Stimulated activated CD8-positive, alpha-beta memory T cell treated with anti-CD3 and anti-CD28 coated beads, Interleukin-7, amount 100 ng/mL, for 24 hours (primary cell): ENCODE results near the gene ADD2.
"Not testable (repeated sequence)": the region's sequence is repeated elsewhere in the genome, so short reads cannot be mapped to it uniquely, and the experiment has no call there.

Experiments used
- DNase-seq: peaks from one replicate; pipeline ENCODE4 v3.0.0-alpha.2; 2020; ENCODE audit warnings: low read depth

Gene ADD2

DNA sequence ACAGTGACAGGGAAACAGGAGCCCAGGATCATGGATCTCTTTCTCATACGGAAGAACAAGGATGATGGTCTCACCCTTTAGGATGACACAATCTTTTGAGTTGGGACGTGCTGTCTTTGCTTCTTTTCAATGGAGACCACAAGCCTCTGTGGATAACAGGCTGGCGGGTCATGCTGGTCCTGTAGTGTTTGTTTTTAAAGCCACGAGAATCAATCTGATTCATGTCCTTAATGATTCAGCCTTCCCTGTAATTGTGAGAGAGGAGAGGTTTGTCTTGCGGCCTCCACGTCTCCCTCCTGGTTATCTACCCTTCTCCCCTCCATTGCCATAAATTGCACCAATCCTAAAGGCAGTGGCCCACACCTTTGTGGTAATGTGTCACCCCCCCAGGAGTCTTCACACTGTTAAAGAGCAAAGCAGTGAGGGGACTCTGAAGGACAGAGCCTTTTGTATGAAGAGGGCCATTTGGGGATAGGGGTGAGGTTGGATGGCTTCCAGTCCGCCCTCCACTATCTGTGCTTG lies 126.7 kb downstream of the ADD2 start:
- no peak for DNase-seq

DNA sequence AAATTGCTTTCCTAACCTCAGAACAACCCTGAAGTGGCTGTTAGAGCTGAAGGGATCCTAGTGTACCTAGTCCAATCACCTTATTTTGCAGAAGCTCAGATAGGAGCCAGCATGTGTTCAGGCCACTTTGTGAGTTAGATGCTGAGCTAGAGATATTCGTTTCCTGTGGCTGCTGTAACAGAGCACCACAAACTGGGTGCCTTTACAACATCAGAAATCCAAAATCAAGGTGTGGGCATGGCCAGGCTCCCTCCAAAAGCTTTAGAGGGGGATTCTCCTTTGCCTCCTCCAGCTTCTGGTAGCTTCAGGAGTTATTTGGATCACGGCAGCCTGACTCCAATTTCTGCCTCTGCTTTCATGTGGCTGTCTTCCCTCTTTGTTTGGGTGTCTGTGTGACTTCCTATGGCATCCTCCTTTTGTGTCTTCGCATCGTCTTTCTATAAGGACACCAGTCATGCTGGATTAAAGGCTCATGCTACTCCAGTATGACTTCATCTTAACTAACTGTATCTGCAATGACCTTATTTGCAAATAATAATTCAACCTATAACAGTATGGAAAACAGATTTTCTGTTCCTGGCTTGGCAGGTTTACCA lies 128.1 kb downstream of the ADD2 start:
- no peak for DNase-seq

DNA sequence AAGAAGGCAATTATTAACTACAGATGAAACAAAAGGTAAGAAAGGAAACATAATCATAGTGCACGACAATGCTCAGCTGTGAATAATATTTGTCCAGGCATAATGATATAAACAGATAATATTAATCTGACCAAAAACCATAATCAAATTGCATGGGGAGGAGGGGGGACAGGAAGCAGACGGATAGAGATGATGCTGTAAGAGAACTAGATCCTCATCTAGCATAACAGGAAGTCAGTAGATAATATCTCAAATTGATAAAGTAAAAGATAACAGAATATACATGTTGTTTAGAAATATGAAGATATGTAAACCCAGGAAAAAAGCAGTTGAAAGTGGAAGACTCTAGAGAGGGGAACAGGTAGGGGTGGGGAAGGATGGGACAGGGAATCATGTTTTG lies 129.4 kb downstream of the ADD2 start:
- no peak for DNase-seq

DNA sequence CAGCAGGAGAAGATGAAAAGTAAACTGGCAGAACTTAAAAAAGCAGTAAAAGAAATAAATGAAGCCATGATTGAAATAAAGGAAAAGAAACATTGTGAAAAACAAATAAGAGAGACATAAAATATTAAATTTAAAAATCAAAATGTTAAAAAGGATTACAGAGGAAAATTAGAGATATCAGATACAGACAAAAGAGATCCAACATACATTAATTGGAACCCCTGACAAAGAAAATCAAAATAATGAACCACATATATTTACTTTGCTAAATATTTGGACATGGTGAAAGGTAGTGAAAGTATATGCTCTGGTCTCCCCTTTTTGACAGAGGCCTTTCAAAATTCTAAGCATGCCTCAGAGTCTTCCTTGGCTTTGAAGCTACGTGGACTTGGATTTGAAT lies 134.5 kb downstream of the ADD2 start:
- no peak for DNase-seq

DNA sequence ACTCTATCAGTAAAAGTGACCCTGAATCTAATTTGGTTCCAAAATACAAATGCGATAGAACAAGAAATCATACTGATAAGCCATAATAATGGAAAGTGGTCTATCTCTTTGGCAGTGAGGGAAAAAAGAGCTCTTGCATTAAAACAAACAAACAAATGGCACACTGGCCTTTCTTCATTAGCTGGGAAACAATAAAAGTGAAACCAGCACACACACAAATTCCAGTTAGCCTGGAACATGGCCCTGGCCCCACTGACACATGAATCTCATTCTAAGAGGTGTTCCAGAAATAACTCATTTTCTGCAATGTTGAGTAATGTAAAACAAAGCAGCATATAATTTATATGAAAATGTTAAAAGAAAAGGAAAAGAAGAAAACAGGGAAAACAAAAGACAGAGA lies 135.0 kb downstream of the ADD2 start:
- DNase-seq, result no peak

DNA sequence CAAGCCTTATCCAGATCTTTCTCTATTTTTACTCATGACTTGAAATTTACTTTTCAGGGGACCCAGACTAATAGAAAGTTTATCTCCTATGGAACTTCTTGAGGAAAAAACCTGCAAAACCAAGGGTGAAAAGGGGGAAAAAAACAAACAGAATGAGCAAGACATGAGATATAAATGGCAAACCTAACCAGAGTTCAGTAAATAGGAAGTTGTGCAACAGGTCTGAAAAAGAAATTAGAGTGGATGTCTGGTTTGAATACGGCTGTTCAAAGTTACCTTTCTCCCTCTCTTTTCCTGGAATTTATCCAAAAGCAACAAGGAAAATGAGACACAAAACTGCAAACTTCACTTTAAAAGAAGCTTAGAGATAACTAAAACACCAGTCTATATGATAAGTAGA lies 135.6 kb downstream of the ADD2 start:
- DNase-seq, result no peak

DNA sequence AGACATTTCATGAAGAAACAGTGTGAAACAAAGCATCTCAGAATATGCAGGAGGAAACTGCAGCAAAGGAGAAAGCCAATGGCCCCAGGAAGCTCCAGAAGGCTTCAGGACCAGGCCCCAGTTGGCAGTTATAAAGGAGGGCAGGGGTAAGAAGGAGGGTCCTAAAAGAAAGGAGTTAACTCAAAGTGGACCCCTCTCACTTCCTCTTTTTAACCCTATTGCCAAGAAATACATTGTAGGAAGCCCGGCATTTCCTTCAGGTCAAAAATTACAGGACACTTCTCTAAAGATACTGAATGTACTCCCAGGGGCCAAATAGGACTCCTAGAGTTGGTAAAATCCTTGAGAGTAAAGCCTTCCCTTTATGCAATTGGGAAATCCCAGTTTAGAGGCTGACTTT lies 137.2 kb downstream of the ADD2 start:
- no peak for DNase-seq

DNA sequence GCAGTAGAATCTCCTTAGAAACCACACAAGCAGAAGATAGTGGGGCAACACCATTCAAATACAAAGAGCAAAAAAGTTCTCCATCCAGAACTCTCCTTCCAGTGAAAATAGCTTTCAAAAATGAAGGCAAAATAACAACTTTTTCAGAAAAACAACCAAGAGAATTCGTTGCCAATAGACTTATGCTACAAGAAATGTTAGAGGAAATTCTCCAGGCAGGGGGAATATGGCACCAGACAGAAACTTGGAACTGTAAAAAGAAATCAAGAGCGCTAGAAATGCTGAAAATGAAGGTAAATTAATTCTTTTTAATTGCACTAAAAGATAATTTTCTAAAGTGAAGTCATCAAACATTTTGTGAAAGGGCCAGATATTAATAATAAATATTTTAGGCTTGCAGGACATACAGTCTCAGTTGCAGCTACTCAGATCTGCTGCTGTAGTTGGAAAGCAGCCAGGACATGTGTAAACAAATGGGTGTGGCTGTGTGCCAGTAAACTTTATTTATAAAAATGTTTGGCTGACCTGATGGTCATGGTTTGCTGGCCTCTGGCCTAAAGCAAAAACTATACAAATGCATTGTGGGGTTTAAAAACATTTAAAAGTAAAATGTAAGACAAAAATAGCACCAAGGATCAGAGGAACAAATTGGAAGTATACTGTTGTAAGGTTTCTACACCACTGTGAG lies 140.6 kb downstream of the ADD2 start:
- no peak for DNase-seq

DNA sequence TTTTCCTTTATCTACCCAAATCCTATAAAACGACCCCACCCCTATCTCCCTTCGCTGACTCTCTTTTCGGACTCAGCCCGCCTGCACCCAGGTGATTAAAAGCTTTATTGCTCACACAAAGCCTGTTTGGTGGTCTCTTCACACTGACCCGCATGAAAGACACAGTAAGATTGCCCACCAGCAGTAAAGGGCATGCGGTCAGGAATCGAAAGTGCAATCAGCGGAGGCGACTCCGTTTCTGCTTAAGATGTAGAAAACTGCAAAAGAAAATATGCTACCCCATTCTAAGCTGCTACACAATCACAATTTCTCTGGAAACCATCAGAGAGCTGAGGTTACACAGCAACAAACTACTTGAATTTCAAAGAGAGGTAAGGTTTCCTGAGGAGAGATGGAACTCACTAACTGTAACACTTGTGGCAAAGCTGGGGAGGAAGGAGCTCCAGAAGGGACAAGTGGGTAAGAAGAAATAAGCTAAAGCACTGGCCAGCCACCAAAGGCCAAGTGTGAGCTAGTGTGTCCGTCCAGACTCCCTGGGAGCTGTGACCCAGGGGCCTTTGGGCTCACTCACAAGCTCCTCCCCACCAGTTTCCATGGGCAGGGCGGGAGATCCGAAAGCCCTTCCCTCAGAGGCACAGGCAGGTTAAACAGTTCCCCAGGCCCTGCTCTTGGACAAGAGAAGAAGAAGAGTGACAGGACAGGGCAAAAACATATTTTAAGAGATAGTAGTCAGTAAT lies 141.6 kb downstream of the ADD2 start:
- no peak for DNase-seq

DNA sequence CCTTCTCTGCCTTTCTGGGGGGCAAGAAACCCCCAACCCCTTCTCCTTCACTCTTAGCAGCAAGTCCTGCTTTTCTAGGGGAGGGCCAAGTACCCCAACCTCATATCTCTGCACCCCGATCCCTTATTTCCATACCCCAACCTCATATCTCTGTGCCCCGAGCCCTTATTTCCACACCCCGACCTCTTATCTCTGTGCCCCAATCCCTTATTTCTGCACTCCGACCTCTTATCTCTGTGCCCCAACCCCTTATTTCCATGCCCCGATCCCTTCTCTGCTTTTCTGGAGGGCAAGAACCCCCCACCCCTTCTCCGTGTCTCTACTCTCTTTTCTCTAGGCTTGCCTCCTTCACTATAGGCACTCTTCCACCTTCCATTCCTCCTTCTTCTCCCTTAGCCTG lies 146.5 kb downstream of the ADD2 start:
- not testable (repeated sequence) for DNase-seq

DNA sequence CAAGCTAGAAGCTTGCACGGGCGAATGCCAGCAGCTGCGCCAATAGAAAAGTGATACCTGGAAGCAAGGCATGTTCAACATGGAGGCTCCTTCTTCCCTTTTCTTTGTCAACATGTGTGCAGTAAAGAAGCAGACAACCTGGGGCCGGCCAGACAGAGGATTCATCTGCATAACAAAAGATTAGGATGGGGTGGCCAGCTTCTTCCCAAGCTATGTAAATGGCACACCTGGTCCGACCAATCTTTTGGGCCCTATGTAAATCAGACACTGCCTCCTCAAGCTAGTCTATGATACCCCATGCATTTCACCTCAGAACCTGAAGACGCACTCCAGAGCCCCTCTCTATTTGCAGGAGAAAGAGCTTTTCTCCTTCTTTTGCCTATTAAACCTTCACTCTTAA lies 148.0 kb downstream of the ADD2 start:
- no peak for DNase-seq

DNA sequence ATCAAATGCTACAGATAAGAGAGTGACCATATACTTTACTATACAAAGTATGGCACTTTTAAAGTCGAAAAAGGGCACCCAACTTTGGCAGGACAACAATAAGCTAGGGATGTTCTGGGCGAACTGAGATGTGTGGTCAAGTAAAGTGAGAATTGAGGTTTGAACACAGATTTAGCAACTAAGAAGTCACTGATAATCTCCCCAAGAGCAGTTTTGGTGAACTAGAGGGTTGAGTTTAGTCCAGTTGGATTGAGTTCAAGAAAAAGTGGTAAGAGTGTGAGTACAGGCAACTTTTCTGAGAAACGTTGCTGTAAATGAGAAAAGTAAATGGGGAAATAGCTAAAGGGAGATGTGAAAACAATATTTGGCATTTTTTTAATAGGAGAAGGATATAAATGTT lies 148.8 kb downstream of the ADD2 start:
- DNase-seq, result no peak

DNA sequence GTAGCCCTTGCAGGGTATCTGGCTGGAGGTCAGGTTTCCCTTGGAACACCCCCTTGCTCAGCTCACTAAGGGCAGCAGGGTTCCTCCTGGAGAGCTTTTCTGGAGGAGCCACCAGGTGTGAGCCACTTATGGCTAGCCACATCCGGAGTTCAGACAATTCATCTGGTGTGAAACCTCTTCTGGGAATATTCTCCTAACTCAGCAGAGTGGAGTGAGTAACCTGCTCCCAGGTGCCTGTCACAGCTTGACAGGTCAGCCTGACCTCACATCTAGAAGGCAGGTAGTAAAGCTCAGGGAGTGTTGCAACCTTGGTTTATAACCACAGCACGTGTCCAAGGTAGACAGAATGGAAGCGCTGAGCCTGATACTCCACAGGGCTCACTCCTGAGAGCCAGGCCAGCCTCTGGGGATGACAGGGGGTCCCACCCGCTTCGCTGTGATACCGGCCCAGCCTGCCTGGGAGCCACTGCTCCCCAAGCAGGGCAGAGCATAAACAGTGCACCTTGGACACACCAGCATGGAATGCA lies 151.8 kb downstream of the ADD2 start:
- DNase-seq, result no peak

DNA sequence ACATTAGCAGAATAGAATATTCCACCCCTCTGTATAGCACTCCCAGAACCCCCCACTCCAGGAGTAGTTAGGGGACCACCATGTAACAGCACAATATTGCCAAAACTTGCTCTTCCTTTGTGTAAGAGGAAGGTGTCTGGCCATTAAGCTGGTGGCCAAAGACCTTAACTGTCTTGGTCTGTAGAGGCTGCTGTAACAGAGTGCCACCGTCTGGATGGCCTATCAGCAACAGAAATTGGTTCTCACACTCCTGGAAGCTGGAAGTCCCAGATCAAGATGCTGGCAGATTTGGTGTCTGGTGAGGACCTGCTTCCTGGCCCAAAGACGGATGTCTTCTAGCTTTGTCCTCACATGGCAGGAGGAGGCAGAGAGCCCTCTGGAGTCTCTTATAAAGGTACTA lies 152.8 kb downstream of the ADD2 start:
- no peak for DNase-seq

DNA sequence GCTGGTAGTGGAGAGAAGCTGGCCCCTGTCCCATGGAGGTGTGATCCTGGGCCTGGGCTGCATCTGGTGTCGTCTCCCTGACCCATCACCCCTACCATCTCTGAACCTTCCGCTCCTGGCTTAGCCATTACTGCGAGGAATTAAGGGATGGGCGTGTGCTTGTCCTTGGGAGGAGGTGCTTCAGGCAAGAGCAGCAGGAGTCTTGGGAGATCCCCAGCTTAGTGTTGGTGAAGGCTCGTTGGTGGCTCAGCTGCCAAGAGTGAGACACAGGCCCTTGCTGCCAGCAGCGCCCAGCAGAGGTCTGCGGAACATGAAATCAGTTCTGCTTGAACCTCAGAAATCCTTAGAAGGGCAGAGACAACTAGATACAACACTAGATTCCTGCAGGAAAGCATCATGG lies 154.5 kb downstream of the ADD2 start:
- DNase-seq, result no peak

DNA sequence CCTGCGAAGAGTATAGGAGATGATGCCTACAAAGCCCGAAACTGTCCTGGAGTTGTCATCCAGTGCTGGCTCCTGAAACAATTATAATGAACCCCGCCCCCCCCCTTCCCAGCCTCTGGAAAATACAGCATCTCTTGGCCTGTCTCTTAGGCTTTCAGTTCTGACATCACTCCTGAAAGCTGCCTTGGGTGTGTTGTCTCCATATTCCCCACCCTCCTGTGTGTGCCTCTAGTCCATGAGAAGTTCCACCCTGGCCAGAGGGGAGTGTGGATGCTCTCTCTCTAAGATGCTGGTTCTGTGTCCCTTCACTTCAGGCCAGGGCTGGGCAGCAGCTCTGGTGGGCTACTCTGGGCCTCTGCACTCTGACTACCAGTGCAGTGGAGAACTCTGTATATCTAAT lies 155.4 kb downstream of the ADD2 start:
- DNase-seq, result no peak

DNA sequence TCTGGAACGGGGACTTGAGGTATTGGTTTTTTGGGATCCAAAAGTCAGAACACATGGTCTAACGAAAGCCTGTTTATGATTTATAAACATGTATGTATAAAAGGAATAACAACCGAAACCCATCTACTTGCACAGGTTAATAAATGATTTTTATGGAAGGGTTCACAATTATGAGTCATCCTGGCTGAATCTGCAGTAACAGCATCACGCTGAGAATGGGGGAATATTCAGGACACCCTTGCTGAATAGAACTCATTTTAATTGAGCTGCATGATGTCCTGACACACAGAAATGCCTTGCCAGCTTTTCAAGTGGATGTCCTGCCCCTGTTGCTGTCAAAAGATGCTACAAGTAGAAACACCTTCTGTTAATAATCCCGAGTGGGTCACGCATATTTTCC lies 159.6 kb downstream of the ADD2 start:
- DNase-seq, result no peak

DNA sequence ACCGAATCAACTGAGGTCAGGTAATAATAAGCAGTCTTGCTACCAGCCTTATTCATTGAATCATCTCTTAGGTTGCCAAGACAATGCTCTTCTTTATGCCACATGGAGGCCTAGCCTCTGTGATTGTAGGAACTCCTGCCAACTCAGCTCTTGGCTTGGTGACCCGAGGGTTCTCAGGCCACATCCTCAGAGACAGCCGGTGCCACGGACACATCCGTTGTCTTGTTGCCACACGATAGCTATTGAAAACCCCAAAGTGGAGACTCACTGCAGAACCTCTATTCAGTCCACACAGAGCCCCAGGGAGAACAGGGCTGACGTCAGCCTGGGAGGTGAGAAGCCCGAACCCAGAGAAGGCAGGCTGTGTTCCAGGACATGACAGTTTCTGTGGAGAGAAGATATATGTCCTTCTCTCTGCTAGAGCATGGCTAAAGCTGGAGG lies 160.9 kb downstream of the ADD2 start:
- DNase-seq, result no peak
